ENCODE results near the gene KXD1.
"Not testable (repeated sequence)": the region's sequence is repeated elsewhere in the genome, so short reads cannot be mapped to it uniquely, and the experiment has no call there.

The KXD1 gene

GRCh38 chr19:18521692-18522123 is 36.0 kb upstream of the KXD1 start, which contains the start of gene ELL:
TSS of gene ELL (minus strand) at chr19:18522070. CDS start at chr19:18522055, 15 bp downstream.
- Histone ChIP-seq H3K36me3 (ENCODE audit: insufficient read depth, low read depth, low read length) (no peaks in the 10 kb centered on the region), H3K9me3 (ENCODE audit: insufficient read depth, low read depth, low read length) (no peaks in the 10 kb centered on the region), H3K27me3 (ENCODE audit: insufficient read depth, low read length) (no peaks in the 10 kb centered on the region; the same call in 1 of the 2 replicates), H3K9ac (ENCODE audit: low read depth, low read length) (peak within 1 kb of the TSS; percentile 82; the same call in 1 of the 2 replicates), H3K4me1 (ENCODE audit: insufficient read depth, low read length) (peaks cover 4% of the 10 kb centered on the region; the same call in 1 of the 2 replicates), H3K27ac (ENCODE audit: low read length) (no peak within 1 kb of the TSS), H3K4me3 (ENCODE audit: low read length) (peak within 1 kb of the TSS; percentile 92)

GRCh38 chr19:18522124-18522861 is 35.4 kb upstream of the KXD1 start:
- H3K27me3 ChIP-seq (ENCODE audit: insufficient read depth, low read length): no peaks in the 10 kb centered on the region; the same call in 1 of the 2 replicates
- no peaks in the 10 kb centered on the region for H3K36me3 ChIP-seq (ENCODE audit: insufficient read depth, low read depth, low read length)
- peak overlapping the region; percentile 92; the same call in 1 of the 2 replicates for H3K4me3 ChIP-seq (ENCODE audit: low read length)
- H3K27ac ChIP-seq (ENCODE audit: low read length): no peak overlapping the region
- H3K9ac ChIP-seq (ENCODE audit: low read depth, low read length): no peak overlapping the region
- no peaks in the 10 kb centered on the region for H3K9me3 ChIP-seq (ENCODE audit: insufficient read depth, low read depth, low read length)
- peaks cover 4% of the 10 kb centered on the region; the same call in 1 of the 2 replicates for H3K4me1 ChIP-seq (ENCODE audit: insufficient read depth, low read length)

- H3K27me3 ChIP-seq (ENCODE audit: insufficient read depth, low read length); H3K9me3 ChIP-seq (ENCODE audit: insufficient read depth, low read depth, low read length); H3K36me3 ChIP-seq (ENCODE audit: insufficient read depth, low read depth, low read length); H3K27ac ChIP-seq (ENCODE audit: low read length); H3K4me1 ChIP-seq (ENCODE audit: insufficient read depth, low read length); H3K4me3 ChIP-seq (ENCODE audit: low read length); H3K9ac ChIP-seq (ENCODE audit: low read depth, low read length): not testable (repeated sequence)
Observed at GRCh38 chr19:18522862-18523440, 34.7 kb upstream of the KXD1 start.

- Histone ChIP-seq H3K4me3 (ENCODE audit: low read length) (no peak overlapping the region), H3K27ac (ENCODE audit: low read length) (no peak overlapping the region), H3K9me3 (ENCODE audit: insufficient read depth, low read depth, low read length) (no peaks in the 10 kb centered on the region), H3K27me3 (ENCODE audit: insufficient read depth, low read length) (no peaks in the 10 kb centered on the region; the same call in 1 of the 2 replicates), H3K4me1 (ENCODE audit: insufficient read depth, low read length) (peaks cover 4% of the 10 kb centered on the region; the same call in 1 of the 2 replicates), H3K9ac (ENCODE audit: low read depth, low read length) (no peak overlapping the region), H3K36me3 (ENCODE audit: insufficient read depth, low read depth, low read length) (no peaks in the 10 kb centered on the region)
Observed at GRCh38 chr19:18523841-18524240, 33.8 kb upstream of the KXD1 start.

- H3K9me3 ChIP-seq (ENCODE audit: insufficient read depth, low read depth, low read length): no peaks in the 10 kb centered on the region
- H3K36me3 ChIP-seq (ENCODE audit: insufficient read depth, low read depth, low read length): peaks cover 2% of the 10 kb centered on the region; the same call in 1 of the 2 replicates
- no peaks in the 10 kb centered on the region for H3K27me3 ChIP-seq (ENCODE audit: insufficient read depth, low read length)
Observed at GRCh38 chr19:18526316-18526715, 31.4 kb upstream of the KXD1 start.

GRCh38 chr19:18529782-18530181 is 27.9 kb upstream of the KXD1 start:
- Histone ChIP-seq H3K9ac (ENCODE audit: low read depth, low read length) (no peak overlapping the region), H3K4me1 (ENCODE audit: insufficient read depth, low read length) (no peaks in the 10 kb centered on the region)

More at GRCh38 chr19:18526316-18526715, 31.4 kb upstream of the KXD1 start:
- Histone ChIP-seq H3K4me3 (ENCODE audit: low read length) (no peak overlapping the region), H3K4me1 (ENCODE audit: insufficient read depth, low read length) (no peaks in the 10 kb centered on the region), H3K27ac (ENCODE audit: low read length) (no peak overlapping the region), H3K9ac (ENCODE audit: low read depth, low read length) (no peak overlapping the region)

GRCh38 chr19:18531485-18531884 is 26.2 kb upstream of the KXD1 start:
- Histone ChIP-seq H3K9me3 (ENCODE audit: insufficient read depth, low read depth, low read length) (no peaks in the 10 kb centered on the region), H3K9ac (ENCODE audit: low read depth, low read length) (no peak overlapping the region), H3K27me3 (ENCODE audit: insufficient read depth, low read length) (no peaks in the 10 kb centered on the region), H3K36me3 (ENCODE audit: insufficient read depth, low read depth, low read length) (peaks cover 39% of the 10 kb centered on the region), H3K4me1 (ENCODE audit: insufficient read depth, low read length) (no peaks in the 10 kb centered on the region), H3K4me3 (ENCODE audit: low read length) (no peak overlapping the region), H3K27ac (ENCODE audit: low read length) (no peak overlapping the region)

More at GRCh38 chr19:18529782-18530181, 27.9 kb upstream of the KXD1 start:
- Histone ChIP-seq H3K4me3 (ENCODE audit: low read length) (no peak overlapping the region), H3K27me3 (ENCODE audit: insufficient read depth, low read length) (no peaks in the 10 kb centered on the region), H3K36me3 (ENCODE audit: insufficient read depth, low read depth, low read length) (peaks cover 24% of the 10 kb centered on the region), H3K9me3 (ENCODE audit: insufficient read depth, low read depth, low read length) (no peaks in the 10 kb centered on the region), H3K27ac (ENCODE audit: low read length) (no peak overlapping the region)

GRCh38 chr19:18532168-18532890 is 25.3 kb upstream of the KXD1 start:
- peaks cover 48% of the 10 kb centered on the region for H3K36me3 ChIP-seq (ENCODE audit: insufficient read depth, low read depth, low read length)
- no peaks in the 10 kb centered on the region for H3K9me3 ChIP-seq (ENCODE audit: insufficient read depth, low read depth, low read length)
- H3K9ac ChIP-seq (ENCODE audit: low read depth, low read length): no peak overlapping the region
- H3K4me3 ChIP-seq (ENCODE audit: low read length): no peak overlapping the region
- H3K27ac ChIP-seq (ENCODE audit: low read length): no peak overlapping the region
- no peaks in the 10 kb centered on the region for H3K27me3 ChIP-seq (ENCODE audit: insufficient read depth, low read length)
- no peaks in the 10 kb centered on the region for H3K4me1 ChIP-seq (ENCODE audit: insufficient read depth, low read length)

- H3K9me3 ChIP-seq (ENCODE audit: insufficient read depth, low read depth, low read length): no peaks in the 10 kb centered on the region
- no peak overlapping the region for H3K9ac ChIP-seq (ENCODE audit: low read depth, low read length)
- no peaks in the 10 kb centered on the region for H3K4me1 ChIP-seq (ENCODE audit: insufficient read depth, low read length)
- no peak overlapping the region for H3K4me3 ChIP-seq (ENCODE audit: low read length)
- no peaks in the 10 kb centered on the region for H3K27me3 ChIP-seq (ENCODE audit: insufficient read depth, low read length)
- H3K36me3 ChIP-seq (ENCODE audit: insufficient read depth, low read depth, low read length): peaks cover 55% of the 10 kb centered on the region
- no peak overlapping the region for H3K27ac ChIP-seq (ENCODE audit: low read length)
Observed at GRCh38 chr19:18533058-18533457, 24.6 kb upstream of the KXD1 start.

- Histone ChIP-seq H3K9me3 (ENCODE audit: insufficient read depth, low read depth, low read length) (no peaks in the 10 kb centered on the region), H3K4me1 (ENCODE audit: insufficient read depth, low read length) (no peaks in the 10 kb centered on the region), H3K27ac (ENCODE audit: low read length) (no peak overlapping the region), H3K9ac (ENCODE audit: low read depth, low read length) (no peak overlapping the region), H3K36me3 (ENCODE audit: insufficient read depth, low read depth, low read length) (peaks cover 81% of the 10 kb centered on the region), H3K27me3 (ENCODE audit: insufficient read depth, low read length) (no peaks in the 10 kb centered on the region), H3K4me3 (ENCODE audit: low read length) (no peak overlapping the region)
Observed at GRCh38 chr19:18536475-18536874, 21.2 kb upstream of the KXD1 start.

- Histone ChIP-seq H3K36me3 (ENCODE audit: insufficient read depth, low read depth, low read length) (peaks cover 77% of the 10 kb centered on the region), H3K9ac (ENCODE audit: low read depth, low read length) (no peak overlapping the region), H3K4me1 (ENCODE audit: insufficient read depth, low read length) (no peaks in the 10 kb centered on the region), H3K4me3 (ENCODE audit: low read length) (no peak overlapping the region), H3K9me3 (ENCODE audit: insufficient read depth, low read depth, low read length) (no peaks in the 10 kb centered on the region), H3K27ac (ENCODE audit: low read length) (no peak overlapping the region), H3K27me3 (ENCODE audit: insufficient read depth, low read length) (no peaks in the 10 kb centered on the region)
Observed at GRCh38 chr19:18537431-18537830, 20.2 kb upstream of the KXD1 start.
